HG03139 (cell line): Measurements from ENCODE around the gene JPT2.
"Not testable (repeated sequence)": the region's sequence is repeated elsewhere in the genome, so short reads cannot be mapped to it uniquely, and the experiment has no call there.

Source experiments
- ATAC-seq: cut with Tn5 transposase; IDR thresholded peaks from one replicate; pipeline ENCODE4 v1.9.1; 2021; ENCODE audit not compliant: unreplicated experiment

JPT2 gene

DNA sequence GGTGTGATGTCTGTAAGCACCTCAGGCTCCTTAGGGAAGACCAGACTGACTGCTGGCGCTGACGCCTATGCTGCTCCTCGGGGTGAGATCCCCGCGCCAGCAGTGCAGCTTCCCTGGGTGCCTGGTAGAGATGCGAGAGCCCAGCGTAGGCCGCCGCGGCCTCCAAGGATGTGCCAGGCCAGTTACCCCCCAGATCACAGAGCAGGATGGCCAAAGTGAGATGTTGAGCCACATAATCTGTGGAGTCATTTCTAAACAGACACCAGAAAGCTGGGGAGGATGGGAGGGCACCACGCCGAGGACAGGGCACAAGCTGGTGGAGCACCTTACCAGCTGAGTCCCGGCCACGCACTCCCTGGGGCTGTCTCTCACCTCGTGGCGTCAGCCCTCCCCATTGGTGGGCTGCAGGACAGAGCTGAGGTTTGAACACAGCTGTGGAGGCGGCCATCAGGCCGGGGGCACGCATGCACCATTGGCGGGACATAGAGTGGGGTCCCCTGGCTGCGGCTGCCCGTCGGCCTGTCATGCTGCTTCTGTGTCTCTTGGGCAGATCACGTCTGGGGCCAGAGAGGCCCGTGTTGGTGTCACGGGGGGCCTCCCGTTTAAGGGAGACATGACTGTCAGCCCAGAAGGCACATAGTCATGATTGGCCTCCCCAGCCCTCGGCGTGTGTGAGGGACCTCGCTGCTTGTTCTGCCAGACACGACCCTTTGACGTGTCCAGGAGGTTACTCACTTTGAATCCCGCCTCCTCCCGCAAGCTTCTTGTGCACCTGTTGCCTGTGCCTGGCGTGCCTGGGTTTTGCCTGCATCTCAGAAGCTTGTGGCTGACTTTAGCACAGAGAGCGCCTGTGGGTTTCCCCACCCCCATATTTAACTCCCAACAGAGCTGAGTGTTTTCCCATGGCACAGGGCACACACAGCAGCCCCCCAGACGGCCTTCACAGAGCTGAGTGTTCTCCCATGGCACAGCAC, 49.9 kb downstream of the JPT2 start:
- no peak for ATAC-seq

DNA sequence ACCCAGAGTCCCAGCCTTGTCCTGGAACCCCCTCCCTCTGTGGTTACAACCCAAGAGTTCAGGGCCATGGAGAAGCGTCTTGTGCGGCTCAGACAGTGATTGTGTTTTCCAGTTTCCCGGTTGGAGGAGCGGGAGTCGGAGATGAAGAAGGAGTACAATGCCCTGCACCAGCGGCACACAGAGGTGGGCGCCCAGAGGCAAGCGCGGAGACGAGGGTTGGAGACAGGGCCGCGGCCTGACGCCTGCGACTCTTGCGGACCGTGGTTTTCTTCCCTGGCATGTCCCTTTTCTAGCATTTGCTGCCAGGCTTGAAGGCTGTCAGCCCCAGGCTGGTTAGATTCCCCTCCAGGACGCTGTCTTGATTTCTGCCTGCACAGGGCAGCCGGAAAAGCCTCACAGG, 50.9 kb downstream of the JPT2 start:
- no peak for ATAC-seq

DNA sequence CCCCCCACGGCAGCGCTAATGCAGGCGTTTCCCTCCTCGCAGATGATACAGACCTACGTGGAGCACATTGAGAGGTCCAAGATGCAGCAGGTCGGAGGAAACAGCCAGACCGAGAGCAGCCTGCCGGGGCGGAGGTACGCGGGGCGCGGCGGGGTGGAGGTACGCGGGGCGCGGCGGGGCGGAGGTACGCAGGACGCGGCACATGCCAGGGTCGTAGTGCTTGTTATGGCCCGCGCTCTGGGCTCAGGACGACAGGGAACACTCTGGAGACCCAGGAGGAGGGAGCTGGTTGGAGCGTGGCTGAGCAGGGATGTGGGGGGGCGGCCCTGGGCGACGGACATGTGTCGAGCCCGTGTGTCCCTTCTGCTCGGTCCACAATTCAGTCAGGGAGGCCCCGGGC, 51.4 kb downstream of the JPT2 start:
- no peak for ATAC-seq

DNA sequence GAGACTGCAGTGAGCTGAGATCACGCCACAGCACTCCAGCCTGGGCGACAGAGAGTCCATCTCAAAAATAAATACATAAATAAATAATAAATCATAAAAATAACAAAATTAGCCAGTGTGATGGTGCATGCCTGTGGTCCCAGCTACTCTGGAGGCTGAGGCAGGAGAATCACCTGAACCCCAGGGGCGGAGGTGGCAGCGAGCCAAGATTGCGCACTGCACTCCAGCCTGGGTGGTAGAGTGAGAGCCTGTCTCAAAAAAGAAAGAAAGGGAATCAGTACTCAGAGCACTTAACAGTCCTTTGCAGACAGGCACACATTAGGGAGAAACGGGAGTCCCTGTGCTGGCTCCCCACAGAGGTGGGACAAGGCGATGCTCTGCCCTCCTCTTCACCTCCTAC, 53.0 kb downstream of the JPT2 start:
- ATAC-seq, result no peak

DNA sequence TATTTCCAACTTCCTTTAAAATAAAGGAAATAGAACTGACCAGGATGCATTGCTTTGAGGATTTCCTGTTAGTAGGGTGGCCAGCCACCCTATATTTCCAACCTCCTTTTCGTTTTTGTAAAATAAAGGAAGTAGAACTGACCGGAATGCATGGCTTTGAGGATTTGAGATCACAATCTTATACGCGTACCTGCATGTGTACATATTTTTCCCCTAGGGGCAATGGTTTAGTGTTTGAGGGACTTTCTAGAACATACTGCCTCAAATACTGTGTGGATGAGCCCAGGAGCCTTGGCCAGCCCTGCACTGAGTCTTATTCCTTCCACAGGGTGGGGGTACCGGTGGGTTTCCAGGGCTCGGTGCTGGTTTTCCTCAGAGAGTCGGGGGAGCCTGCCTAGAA, 53.5 kb downstream of the JPT2 start:
- ATAC-seq, result no peak

DNA sequence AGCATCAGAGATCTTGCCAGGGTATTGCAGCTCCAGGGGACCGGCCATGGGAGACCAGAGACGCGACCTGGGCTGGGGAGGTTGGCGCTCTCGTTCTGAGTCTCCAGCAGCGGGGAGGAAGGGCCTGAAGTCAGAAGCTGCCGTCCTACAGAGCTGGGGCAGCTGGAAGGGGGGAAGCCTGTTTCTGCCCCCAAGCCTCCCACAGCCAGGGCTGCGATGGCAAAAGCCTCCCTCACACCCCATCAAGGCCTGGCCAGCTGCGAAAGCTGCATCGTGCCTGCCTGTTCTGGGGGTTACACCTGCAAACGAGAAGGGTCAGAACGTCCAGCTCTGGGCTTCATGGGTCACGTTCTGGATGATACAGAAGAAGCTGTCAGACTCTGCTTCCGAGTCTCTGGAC, 54.0 kb downstream of the JPT2 start:
- ATAC-seq, result no peak

DNA sequence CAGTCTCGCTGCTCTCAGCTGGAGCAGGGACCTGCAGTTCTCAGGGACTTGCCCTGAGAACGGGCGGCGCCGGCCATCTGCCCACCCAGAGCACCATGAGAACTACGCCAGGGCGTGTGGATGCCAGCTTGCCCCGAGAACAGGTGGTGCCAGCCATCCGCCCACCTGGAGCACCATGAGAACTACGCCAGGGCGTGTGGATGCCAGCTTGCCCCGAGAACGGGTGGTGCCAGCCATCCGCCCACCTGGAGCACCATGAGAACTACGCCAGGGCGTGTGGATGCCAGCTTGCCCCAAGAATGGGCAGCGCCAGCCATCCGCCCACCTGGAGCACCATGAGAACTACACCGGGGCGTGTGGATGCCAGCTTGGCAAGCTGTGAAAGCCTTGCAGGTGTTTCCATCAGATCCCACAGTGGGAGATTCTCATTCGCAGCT, 54.5 kb downstream of the JPT2 start:
- ATAC-seq, result not testable (repeated sequence)

DNA sequence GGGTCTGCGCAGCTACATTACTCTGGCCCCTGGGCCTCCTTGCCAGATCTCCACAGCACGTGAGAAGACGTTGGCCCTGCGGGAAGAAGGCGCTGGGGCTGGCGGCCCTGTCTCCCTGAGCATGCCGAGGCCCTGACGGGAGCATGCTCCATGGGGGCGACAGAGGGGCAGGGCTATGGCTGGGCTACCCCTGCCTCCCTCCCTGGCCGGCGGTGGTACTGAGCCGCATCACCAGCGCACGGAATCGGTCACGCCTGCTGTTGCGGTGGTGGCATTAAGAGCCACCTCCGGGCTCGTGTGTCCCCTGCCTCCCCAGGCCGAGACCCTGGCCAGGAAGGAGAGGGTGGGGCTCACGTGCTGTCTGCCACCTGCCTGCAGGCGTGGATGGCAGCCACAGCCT, 56.0 kb downstream of the JPT2 start:
- ATAC-seq, result no peak

DNA sequence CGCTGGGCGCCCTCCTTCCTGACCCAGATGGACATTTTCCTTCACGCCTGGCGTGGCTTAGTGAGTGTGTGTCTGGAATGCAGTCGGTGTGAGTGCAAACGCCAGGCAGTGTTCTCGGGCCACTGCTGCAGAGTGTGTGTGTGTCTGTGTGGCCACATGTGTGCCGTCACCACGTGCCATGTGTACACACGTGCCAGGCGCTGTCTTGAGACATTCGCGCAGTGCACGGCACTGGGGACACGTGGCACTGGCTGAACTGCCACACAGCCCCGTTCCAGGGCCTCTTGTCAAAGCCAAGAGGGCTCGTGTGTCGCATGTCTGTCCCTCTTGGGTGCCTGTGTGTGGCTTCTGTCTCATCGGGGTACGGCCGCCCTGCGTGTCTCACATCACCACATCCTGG, 56.7 kb downstream of the JPT2 start:
- no peak for ATAC-seq

DNA sequence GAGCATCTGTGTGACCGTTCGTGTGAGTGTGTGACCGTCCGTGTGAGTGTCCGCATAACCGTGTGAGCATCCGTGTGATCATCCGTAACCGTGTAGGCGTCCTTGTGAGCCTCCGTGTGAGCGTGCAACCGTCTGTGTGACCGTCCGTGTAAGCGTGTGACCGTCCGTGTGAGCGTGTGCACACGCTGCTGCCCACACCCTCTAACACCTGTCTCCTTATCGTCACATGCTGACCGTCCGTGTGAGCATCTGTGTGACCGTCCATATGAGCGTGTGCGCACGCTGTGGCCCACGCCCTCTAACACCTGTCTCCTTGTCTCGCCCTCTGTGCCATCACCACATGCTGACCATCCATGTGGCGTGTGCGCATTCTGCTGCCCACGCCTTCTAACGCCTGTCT, 62.2 kb downstream of the JPT2 start:
- ATAC-seq, result no peak

DNA sequence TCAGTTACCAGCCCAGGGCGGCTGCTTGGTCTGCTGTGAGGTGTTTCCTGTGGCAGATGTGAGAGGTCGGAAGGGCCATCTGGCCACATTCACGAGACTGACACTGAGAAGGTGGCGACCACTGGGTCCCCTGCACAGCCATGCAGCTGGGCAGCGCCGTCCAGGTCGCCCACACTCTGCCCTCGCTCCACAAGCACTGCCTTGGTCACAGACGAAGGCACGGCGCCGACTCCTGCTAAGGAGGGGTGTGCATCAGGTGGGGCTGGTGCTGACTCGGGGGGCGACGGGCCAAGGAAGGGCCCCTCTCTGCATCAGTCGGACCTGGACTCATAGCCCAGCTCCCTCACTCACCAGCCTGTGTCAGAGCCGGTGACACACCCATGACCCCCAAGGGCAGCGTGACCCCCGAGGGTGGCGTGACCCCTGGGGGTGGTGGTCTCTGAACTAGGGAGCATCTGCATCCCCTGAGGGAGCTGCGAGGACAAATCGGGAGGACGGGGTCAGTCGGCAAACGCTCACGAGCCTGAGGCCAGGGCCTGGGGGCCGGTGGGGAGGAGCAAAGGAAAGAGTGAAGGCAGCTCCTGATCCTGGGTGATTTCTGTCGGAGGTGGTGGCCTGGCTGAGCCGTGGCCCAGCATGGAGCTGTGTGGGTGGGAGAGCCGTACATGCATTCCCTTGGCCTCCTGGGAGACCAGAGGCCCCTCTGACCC, 62.9 kb downstream of the JPT2 start:
- ATAC-seq, result no peak

DNA sequence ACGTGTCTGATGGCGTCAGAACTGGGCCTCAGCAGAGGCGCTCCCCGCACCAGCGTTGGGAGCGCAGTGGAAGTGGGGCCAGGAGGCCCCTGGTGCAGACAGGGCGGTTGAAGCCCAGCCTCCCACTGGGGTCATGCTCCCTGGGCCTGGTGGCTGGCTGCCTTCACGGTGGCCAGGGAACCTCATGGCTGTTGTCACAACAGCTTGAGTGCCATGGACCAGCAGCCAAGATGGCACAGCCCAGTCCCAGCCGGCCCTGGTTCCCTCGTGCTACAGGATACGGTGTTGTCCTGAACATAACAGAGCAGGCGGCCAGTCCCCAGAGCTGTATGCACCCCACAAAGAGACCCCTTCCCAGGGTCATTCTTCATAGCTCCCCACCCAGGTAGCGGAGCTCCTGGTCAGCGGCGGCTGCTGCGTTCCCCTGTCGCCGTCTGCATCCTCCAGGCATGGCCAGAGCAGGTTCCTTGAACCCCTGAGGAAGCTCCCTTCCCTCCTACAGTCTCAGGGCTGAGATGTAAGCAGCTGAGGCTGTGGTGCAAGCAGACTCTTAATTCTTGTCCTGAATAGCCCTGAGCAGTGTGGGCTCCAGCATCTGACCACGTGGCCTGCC, 63.6 kb downstream of the JPT2 start:
- no peak for ATAC-seq

DNA sequence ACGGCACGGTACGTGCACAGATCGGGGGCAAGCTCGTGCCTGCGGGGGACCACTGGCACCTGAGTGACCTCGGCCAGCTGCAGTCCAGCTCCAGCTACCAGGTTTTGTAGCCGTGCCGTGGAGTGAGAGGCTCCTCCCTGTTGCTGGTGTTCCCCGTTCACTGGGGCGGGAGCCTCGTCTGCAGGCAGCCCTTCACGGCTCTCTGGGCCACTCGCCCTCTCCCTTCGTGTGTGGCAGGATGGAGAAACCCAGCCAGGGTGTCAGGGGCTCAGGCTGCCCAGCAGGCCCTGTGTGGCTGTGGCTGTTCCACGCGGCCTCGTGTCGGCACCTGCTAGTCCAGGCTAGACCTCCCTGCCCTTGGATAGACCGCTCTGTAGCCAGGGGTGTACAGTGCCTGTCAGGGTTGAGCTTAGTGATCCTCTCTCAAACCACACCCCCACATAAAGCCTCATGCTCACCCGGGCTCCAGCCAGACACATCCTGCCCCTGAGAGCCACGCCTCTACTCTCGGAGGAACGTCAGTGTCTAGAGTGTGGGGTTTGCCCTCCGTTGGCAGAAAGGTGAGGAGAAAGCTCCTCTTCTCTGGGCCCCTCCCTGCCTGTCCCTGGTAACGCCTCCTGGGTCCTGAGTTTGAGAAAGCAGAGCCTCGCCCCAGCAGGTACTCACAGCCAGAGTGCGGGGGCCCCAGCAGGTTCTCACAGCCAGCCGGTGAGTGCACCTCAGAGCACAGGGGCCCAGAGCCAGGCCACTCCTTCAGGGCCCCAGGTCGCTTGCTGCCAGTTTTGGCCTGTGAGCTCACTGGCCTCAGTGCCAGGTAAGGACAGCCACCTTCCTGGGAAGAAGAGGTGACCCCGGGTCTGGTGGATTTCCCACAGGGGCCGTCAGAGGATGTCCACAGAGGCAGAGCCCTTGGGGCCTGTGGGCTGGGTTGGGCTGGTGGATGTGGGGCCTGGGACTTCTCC, 65.6 kb downstream of the JPT2 start:
- no peak for ATAC-seq

DNA sequence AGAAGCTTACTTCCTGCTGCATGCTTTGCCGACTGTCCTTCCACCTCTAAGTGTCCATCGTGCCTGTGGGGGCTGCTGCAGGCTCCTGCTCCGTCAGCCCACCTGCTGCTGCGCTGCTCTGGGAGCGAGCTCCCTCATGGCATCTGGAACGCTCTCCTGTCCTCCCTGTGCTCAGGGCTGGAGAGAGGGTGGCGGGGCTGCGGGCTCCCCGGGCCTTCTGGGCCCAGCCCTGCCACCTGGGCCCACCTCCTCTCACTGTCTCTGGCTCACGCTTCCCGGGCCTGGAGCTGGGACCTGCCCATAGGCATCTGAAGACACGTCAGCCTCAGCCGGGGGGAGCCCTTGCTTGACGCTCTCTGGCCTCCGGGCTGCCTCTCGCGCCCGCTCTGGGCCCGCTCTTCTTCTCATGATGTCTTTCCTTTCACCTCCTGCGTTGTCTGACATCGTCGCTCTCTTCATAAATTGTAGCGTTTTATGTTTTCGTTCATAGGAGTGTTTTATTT, 66.3 kb downstream of the JPT2 start:
- ATAC-seq, result no peak

DNA sequence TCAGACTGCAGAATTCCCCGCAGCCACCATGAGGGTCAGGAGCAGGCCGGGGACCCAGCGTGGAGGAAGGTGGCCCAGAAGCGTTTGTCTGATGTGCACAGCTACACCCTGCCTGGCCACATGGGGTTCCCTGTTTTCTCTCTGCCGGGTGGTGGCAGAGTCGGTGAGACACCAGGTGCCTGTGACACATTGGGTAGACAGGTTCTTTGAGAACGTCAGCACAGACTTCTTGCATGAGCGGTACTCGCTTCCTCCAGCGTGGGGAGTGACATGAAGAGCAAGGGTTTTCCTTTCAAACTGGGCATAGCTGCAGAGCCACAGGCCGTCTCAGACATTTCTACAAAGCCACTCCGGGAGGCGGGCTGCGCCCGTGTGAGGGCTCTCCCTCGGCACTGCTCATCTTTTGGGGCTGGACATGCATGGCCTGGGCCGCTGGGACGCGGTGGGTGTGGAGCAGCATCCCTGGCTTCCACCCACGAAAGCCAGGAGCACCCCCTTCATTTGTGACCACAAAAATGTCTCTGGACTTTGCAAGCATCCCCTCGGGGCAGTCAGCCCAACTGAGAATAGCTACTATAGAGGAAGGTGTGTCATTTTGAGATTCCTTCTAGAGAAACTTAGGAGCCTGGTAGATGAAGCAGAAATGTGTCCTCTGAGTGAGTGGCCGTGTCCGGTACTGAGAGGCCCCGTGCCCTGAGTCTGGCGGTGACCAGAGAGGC, 67.3 kb downstream of the JPT2 start:
- ATAC-seq, result no peak

DNA sequence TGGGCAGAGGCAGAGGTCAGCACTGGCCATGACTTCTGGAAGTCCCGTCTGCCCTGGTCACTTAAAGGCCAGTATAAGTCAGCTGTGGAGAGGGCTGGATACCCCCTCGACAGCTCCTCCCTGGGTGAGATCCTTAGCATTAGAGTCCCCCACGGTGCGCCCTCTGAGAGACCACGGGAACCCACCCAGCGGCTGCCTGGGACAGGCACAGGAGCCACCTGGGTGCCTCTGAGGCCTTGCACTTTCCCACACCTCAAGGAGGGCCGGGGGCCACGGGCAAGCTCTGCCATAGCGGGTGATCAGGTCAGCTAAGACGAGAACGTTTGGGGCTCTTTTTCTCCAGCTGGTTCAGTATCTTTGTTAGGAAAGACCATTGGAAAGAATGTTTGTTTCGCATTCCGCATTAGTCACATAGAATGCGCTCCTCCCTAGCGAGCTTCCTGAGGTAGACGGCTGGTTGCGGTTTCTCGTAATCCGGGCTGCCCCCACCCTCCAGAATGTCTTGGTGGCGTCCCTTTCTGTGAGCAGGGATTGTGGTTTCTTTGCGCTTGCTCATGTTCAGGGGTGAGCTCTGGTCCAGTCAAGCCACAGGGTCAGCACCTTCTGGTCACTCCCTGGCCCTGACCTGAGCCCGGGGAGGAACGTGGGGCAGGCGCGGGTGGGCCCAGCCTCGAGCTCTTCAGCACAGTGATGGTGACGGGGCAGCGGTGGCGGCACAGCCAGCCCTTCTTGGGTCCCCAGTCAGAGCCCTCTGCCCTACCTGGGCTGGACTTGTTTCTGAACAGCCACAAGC, 68.0 kb downstream of the JPT2 start:
- ATAC-seq, result no peak

DNA sequence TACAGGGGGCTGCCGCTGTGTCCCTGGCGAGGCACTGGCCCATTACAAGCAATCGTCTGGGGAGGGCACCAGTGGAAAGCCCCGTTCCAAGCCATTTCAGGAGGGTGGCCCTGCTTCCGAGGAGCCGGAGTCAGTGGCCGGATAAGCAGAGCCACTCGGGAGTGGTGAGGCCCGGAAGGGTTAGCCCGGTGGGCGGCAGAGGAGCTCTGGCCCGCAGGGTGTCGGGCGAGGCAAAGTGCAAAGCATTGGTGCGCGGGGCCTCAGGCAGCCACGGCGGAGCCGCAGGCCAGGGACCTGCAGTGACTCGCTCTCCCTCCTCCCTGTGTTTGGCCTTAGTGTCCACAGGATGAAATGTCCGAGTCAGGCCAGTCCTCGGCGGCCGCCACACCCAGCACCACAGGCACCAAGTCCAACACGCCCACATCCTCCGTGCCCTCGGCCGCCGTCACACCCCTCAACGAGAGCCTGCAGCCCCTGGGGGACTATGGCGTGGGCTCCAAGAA, 68.7 kb downstream of the JPT2 start:
- ATAC-seq, result no peak

DNA sequence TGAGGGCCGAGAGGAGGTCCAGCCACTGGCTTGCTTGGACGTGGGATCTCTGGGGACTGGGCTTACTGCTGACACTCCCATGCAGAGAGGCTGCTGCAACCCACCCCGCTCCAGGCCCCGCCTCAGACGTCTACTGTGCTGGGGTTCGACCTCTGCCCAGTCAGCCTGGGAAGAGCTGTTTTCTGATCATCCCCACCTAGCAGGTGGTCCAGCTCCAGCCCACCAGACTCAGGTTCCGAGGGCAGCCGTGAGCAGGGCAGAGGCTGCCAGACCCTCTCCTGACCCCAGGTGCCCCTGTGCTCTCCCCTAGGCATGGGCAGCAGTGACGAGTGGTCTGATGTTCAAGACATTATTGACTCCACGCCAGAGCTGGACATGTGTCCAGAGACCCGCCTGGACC, 69.9 kb downstream of the JPT2 start:
- no peak for ATAC-seq
